MCF 10A (cell line): Measurements from ENCODE around the gene TTC6. TPM values are rescaled to one million over a fixed set of nuclear protein-coding genes. Genes with fewer than 3 reads are reported as not detected.

Source experiments
- Bru-seq: library from RNA; stranded (reverse); fragments of 400-500 nt; gene quantifications from one replicate; lab custom pipeline; 2021; lab: Mats Ljungman, UMichigan
- BruChase-seq, 2 experiments: library from RNA; stranded (reverse); fragments of 400-500 nt; gene quantifications; one replicate each; lab custom pipeline; 2021; lab: Mats Ljungman, UMichigan
- BruUV-seq: library from RNA; stranded (reverse); fragments of 400-500 nt; replicated peaks from 2 replicates; lab custom pipeline; 2021; lab: Mats Ljungman, UMichigan
- CTCF ChIA-PET: fragments of 300-600 bp; sonication (Branson Sonifier 250); formaldehyde crosslinking; extraction: SDS; loops from one replicate; lab custom pipeline; 2021; ENCODE audit warnings: antibody characterized with exemption, inconsistent platforms; lab: Yijun Ruan, JAX
- POLR2A ChIA-PET: fragments of 300-600, 350-650 bp; sonication (Branson Sonifier 250); formaldehyde crosslinking; extraction: SDS; loops from one replicate; lab custom pipeline; 2020; ENCODE audit warnings: antibody characterized with exemption, inconsistent platforms; lab: Yijun Ruan, JAX
- DNase-seq: peaks from one replicate; pipeline ENCODE4 v3.0.0-alpha.2; 2018; ENCODE audit not compliant: unreplicated experiment
- H3K27ac Mint-ChIP-seq: one replicate; pipeline ENCODE4 v1.8.0; 2022; ENCODE audit warnings: mild to moderate bottlenecking, low read depth, mixed read lengths; ENCODE audit not compliant: unreplicated experiment
- H3K27me3 Mint-ChIP-seq: one replicate; pipeline ENCODE4 v1.8.0; 2022; ENCODE audit warnings: mixed read lengths; ENCODE audit not compliant: insufficient read depth, unreplicated experiment
- H3K36me3 Mint-ChIP-seq: one replicate; pipeline ENCODE4 v1.8.0; 2022; ENCODE audit warnings: mild to moderate bottlenecking, moderate library complexity, mixed read lengths; ENCODE audit not compliant: insufficient read depth, unreplicated experiment
- H3K4me1 Mint-ChIP-seq: one replicate; pipeline ENCODE4 v1.8.0; 2022; ENCODE audit warnings: mixed read lengths; ENCODE audit not compliant: insufficient read depth, unreplicated experiment
- H3K4me3 Mint-ChIP-seq: one replicate; pipeline ENCODE4 v1.8.0; 2022; ENCODE audit warnings: mild to moderate bottlenecking, moderate library complexity, mixed read lengths; ENCODE audit not compliant: unreplicated experiment
- H3K9me3 Mint-ChIP-seq: one replicate; pipeline ENCODE4 v1.8.0; 2022; ENCODE audit warnings: mixed read lengths; ENCODE audit not compliant: unreplicated experiment
- CTCF ChIP-seq: fragments of 200-600 bp; IDR thresholded peaks from one replicate; pipeline ENCODE4 v1.8.0; 2022; ENCODE audit warnings: antibody characterized with exemption, mild to moderate bottlenecking; ENCODE audit not compliant: unreplicated experiment
- intact Hi-C: fragments of 100-400 bp; cut with micrococcal nuclease; formaldehyde crosslinking; loops from 2 replicates; pipeline ENCODE4 v1.14.1; 2022
- long read RNA-seq: library from polyadenylated mRNA; stranded (forward); transcript quantifications from one replicate; pipeline ENCODE4 v2.0.0, GENCODE V29; 2022
- total RNA-seq: library from RNA; stranded (reverse); gene quantifications from 2 replicates; pipeline ENCODE4 v1.2.3, GENCODE V29; 2022

The TTC6 gene
- 0.96 and 0.98 TPM in 2 replicates for total RNA-seq
- Bru-seq, nascent RNA = percentile 38 among the genes with signal in this experiment
- BruChase-seq, experiment 1, labeled RNA remaining after a 6-hour chase = percentile 46 among the genes with signal in this experiment
- BruChase-seq, experiment 2, labeled RNA remaining after a 2-hour chase = percentile 51 among the genes with signal in this experiment
- long read RNA-seq, partial matches to known transcripts = 0 of 2 reads
- long read RNA-seq, other reads (novel, unspliced or antisense) = 2 of 2 reads

GRCh38 chr14:37594971-37595808 is at the start of gene TTC6, which contains the start of gene FOXA1:
Gene TTC6 (plus strand): TSS chr14:37595629. CDS start chr14:37622065, 26,436 bp downstream.
Gene FOXA1 (minus strand): TSS chr14:37595249. CDS start chr14:37594972, 277 bp downstream.
- CTCF ChIA-PET = interaction anchor here (0.5 to 5.7 kb wide), 20 partner anchors 10 to 515 kb away, joined by 3 to 46 read pairs (median 4); no protein-coding TSS in a partner anchor
- peak within 1 kb of the TSS; percentile 84 for H3K4me3 Mint-ChIP-seq
- peaks cover 6% of the 10 kb centered on the region for H3K36me3 Mint-ChIP-seq
- POLR2A ChIA-PET = interaction anchor here (0.6 to 1.8 kb wide), 7 partner anchors 292 to 558 kb away, joined by 3 to 4 read pairs (median 3); partner anchors contain the start of gene MIPOL1
- intact Hi-C loops = loop anchor here (1.0 to 10.0 kb wide), 4 partner anchors 14 to 349 kb away; no protein-coding TSS in a partner anchor
- no peak for TF ChIP-seq CTCF
- peak within 1 kb of the TSS; percentile 87 for H3K27ac Mint-ChIP-seq
- DNase-seq = peak; percentile 55
- BruUV-seq = no TSS peak
- H3K27me3 Mint-ChIP-seq = no peaks in the 10 kb centered on the region
- no peaks in the 10 kb centered on the region for H3K9me3 Mint-ChIP-seq
- peaks cover 7% of the 10 kb centered on the region for H3K4me1 Mint-ChIP-seq

- H3K36me3 Mint-ChIP-seq = no peaks in the 10 kb centered on the region
- intact Hi-C loops = no loop called here
- no peak for TF ChIP-seq CTCF
- no peak for DNase-seq
- POLR2A ChIA-PET = no interaction called here
- CTCF ChIA-PET = interaction anchor here (0.8 to 1.1 kb wide), 2 partner anchors 48 to 660 kb away, joined by 4 read pairs; partner anchors contain the start of genes FOXA1 and TTC6
- no peak overlapping the region for H3K27ac Mint-ChIP-seq
- H3K9me3 Mint-ChIP-seq = no peaks in the 10 kb centered on the region
- BruUV-seq = no TSS peak
- no peaks in the 10 kb centered on the region for H3K27me3 Mint-ChIP-seq
- peaks cover 6% of the 10 kb centered on the region for H3K4me1 Mint-ChIP-seq
- H3K4me3 Mint-ChIP-seq = no peak overlapping the region
Measured at GRCh38 chr14:37546621-37547447, 48.6 kb upstream of the TTC6 start.

- POLR2A ChIA-PET = interaction anchor here (0.7 to 1.1 kb wide), 2 partner anchors 13 to 19 kb away, joined by 3 read pairs; no protein-coding TSS in a partner anchor
- no peaks in the 10 kb centered on the region for H3K36me3 Mint-ChIP-seq
- CTCF ChIA-PET = no interaction called here
- no peaks in the 10 kb centered on the region for H3K9me3 Mint-ChIP-seq
- no peak overlapping the region for H3K4me3 Mint-ChIP-seq
- no peaks in the 10 kb centered on the region for H3K4me1 Mint-ChIP-seq
- no TSS peak for BruUV-seq
- intact Hi-C loops = no loop called here
- DNase-seq = no peak
- H3K27ac Mint-ChIP-seq = no peak overlapping the region
- no peak for TF ChIP-seq CTCF
- H3K27me3 Mint-ChIP-seq = no peaks in the 10 kb centered on the region
Measured at GRCh38 chr14:37550511-37550910, 44.9 kb upstream of the TTC6 start.
